NCI-H146 (cell line): ENCODE results near the gene MMP7.
"Not testable (repeated sequence)": the region's sequence is repeated elsewhere in the genome, so short reads cannot be mapped to it uniquely, and the experiment has no call there.

ENCODE experiments used
- DNase-seq: peaks from one replicate; lab custom pipeline; 2025; lab: John Stamatoyannopoulos, UW

Gene MMP7

GRCh38 chr11:102538932-102539331 lies 8.4 kb upstream of the MMP7 start:
- DNase-seq, result no peak

GRCh38 chr11:102534261-102534872 lies 3.8 kb upstream of the MMP7 start:
- no peak for DNase-seq

GRCh38 chr11:102528618-102529017 lies 1.9 kb downstream of the MMP7 start:
- no peak for DNase-seq

- DNase-seq, result no peak
These were observed 2.9 kb downstream of the MMP7 start for GRCh38 chr11:102527684-102528083.

GRCh38 chr11:102527041-102527440 lies 3.5 kb downstream of the MMP7 start:
- no peak for DNase-seq

GRCh38 chr11:102523887-102524286 lies 6.7 kb downstream of the MMP7 start:
- DNase-seq, result no peak

- DNase-seq, result no peak
These were observed 7.4 kb downstream of the MMP7 start for GRCh38 chr11:102523189-102523570.

- no peak for DNase-seq
These were observed 8.0 kb downstream of the MMP7 start for GRCh38 chr11:102522312-102523188.

- DNase-seq, result no peak
These were observed 9.4 kb downstream of the MMP7 start for GRCh38 chr11:102521121-102521520.

GRCh38 chr11:102520514-102520913 lies 10.0 kb downstream of the MMP7 start:
- DNase-seq, result no peak

- no peak for DNase-seq
These were observed 12.1 kb downstream of the MMP7 start for GRCh38 chr11:102518296-102519094.

GRCh38 chr11:102517670-102518069 lies 12.9 kb downstream of the MMP7 start:
- DNase-seq, result no peak

- no peak for DNase-seq
These were observed 14.4 kb downstream of the MMP7 start for GRCh38 chr11:102516179-102516578.

- no peak for DNase-seq
These were observed 16.7 kb downstream of the MMP7 start for GRCh38 chr11:102513869-102514268.

GRCh38 chr11:102510439-102511135 lies 20.0 kb downstream of the MMP7 start:
- DNase-seq, result no peak

GRCh38 chr11:102502831-102503230 lies 27.7 kb downstream of the MMP7 start:
- not testable (repeated sequence) for DNase-seq

- no peak for DNase-seq
These were observed 29.7 kb downstream of the MMP7 start for GRCh38 chr11:102500829-102501228.

- no peak for DNase-seq
These were observed 30.6 kb downstream of the MMP7 start for GRCh38 chr11:102499931-102500330.

- DNase-seq, result no peak
These were observed 31.4 kb downstream of the MMP7 start for GRCh38 chr11:102499151-102499550.

GRCh38 chr11:102497061-102497460 lies 33.5 kb downstream of the MMP7 start:
- DNase-seq, result no peak

GRCh38 chr11:102495161-102496042 lies 35.1 kb downstream of the MMP7 start:
- DNase-seq, result peak; percentile 73
